ENCODE data around the gene GUCY1A1.
A peak's percentile ranks its signal among the peaks of the same experiment; 100 is the strongest.

The GUCY1A1 gene

GRCh38 chr4:155660436-155660835 is 6.2 kb upstream of the GUCY1A1 start:
- no peak for DNase-seq

DNA sequence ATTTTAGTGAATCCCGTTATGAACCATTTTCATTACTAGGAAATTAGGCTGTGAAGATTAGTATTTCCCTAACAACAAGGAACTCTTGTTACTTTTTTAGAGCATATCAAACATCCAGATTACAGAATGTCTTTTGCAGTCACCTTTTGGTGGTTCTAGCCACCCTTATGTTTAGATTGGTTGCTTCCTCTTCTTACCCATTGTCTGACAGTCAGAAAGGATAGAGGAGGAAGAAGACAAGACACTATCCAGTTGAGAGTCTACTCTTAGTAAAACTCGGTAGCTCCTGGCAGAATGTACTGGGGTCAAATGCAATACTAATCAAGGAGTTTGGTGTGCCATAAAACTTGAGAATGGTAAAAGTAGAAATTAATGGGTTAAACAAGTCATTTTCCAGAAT is 1.6 kb upstream of the GUCY1A1 start:
- no peak for DNase-seq

- peak; percentile 1 for DNase-seq
Measured at GRCh38 chr4:155667222-155667567, 547 bp downstream of the GUCY1A1 start.

GRCh38 chr4:155667568-155668511 is 1.2 kb downstream of the GUCY1A1 start:
- peak; percentile 0 for DNase-seq

- no peak for DNase-seq
Measured at GRCh38 chr4:155668707-155669220, 2.1 kb downstream of the GUCY1A1 start.

GRCh38 chr4:155672342-155672741 is 5.7 kb downstream of the GUCY1A1 start:
- no peak for DNase-seq

GRCh38 chr4:155673453-155673979 is 6.9 kb downstream of the GUCY1A1 start:
- no peak for DNase-seq

GRCh38 chr4:155674669-155675071 is 8.0 kb downstream of the GUCY1A1 start:
- no peak for DNase-seq

- DNase-seq, result no peak
Measured at GRCh38 chr4:155675709-155676429, 9.2 kb downstream of the GUCY1A1 start.

DNA sequence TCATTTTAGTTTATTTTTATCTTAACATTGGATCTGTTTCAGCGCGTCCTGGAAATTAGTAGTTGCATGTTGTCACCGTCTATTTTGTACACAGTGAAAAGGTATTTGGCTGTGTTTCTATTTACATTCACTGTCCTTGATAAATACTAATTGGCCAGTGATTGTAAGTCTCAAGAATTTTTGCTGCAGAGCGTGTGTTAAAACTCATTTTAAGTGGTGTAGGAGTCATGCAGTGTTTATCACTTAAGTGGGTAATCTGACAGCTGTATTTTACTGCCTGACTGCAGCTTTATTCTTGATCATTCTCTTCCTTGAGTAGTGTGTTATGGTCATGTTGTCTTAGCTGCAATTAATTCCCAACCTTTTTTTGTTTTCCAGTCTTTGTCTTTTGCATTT is 9.8 kb downstream of the GUCY1A1 start:
- DNase-seq, result no peak

GRCh38 chr4:155678011-155678410 is 11.4 kb downstream of the GUCY1A1 start:
- no peak for DNase-seq

- no peak for DNase-seq
Measured at GRCh38 chr4:155679343-155679742, 12.7 kb downstream of the GUCY1A1 start.

DNA sequence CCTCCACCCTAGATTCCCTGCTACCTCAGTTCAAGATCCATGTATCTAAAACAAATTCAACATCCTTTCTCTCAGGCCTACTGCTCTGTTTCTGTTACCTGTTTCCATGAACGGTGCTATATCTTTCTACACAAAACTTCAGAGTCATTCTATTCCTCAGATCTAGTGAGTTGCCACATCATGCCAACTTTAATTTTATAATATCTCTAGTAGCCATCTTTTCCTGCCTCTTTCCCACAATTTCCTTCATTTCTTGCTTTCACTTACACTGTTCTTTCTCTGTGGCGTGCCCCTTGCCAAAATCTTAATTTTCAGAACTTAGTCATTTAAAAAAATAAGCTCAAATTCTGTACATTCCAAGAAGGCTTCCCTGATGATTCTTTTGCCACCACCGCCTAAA is 15.2 kb downstream of the GUCY1A1 start:
- no peak for DNase-seq

GRCh38 chr4:155684423-155684822 is 17.8 kb downstream of the GUCY1A1 start:
- no peak for DNase-seq

DNA sequence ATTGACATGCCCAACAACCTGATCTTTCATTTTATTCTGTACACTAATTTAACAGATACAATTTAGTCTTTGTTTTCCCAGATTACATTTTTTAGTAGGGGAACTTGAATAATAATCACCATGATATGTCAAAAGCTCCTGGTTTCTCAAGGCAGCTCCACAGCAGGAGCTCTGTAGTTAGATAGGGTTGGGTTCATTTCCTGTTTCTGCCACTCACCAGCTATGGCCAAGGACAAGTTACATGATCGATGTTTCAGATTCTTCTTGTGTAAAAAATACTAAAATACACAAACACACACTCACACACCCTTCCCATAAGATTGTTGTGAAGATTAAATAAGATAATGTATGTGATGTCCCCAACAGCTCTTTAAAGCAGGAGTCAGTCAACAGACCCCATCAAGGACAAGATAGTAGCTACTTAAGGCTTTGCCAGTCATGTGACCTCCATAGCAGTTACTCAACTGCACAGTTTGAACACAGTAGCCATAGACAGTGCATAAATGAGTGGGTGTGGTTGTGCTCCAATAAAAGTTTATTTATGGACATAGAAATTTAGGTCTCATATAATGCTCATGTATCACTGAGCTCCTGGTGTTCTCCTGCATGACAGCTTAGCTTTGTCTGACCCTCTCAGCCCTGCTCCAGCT is 18.4 kb downstream of the GUCY1A1 start:
- no peak for DNase-seq

- DNase-seq, result no peak
Measured at GRCh38 chr4:155687380-155687982, 20.8 kb downstream of the GUCY1A1 start.

DNA sequence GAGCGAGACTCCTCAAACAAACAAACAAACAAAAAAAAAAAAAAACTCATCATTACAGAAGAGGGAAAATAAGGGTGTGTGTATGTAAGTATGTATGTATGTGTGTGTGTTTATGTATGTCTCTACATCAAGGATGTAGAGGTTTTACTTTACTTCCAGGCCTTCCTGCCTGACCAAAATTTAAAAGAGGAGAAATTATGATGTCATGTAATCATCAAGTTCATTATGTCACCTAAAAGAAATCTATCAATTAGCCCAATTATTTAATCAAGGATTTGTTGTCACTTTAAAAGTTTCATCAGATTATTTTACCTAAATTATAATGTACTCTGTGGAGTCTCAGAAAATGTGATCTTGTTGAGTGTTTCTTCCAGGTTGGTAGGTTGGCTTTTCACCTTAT is 21.6 kb downstream of the GUCY1A1 start:
- DNase-seq, result no peak

GRCh38 chr4:155688860-155689259 is 22.2 kb downstream of the GUCY1A1 start:
- DNase-seq, result no peak

DNA sequence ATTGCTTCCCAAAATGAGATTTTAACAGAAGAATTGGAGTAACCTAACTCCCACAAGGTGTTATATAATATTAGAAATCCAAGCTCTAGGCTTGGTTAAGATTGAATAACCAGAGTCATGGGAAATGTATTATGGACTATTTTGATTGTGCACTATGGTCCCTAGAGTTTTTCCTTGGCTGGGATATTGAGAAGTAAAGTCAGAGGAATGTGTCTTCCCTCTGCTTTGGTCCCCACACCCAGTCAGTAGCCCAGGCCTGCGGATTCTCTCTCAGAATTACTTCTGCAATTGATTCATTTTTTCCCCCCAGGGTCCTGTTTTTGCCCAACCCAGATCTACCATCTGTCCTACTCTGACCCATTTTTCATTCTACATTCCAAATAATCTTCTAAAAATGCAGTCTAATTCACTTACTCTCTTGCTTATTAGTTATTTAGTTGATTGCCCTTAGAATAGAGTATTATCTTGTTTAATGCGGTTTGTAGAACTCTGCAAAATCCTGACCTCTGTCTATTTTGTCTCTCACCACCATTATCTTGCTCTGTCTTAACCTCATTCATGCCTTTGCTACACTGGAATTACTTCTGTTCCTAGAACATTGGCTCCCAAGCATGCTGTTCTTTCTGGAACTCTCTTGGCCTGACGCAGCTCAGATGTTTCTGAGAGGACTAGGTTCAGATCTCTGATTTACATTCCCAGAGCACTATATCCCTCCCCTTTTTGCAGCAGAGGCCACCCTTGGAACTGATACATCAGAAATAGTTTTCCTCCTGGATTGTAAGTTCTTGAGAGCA is 23.6 kb downstream of the GUCY1A1 start:
- no peak for DNase-seq

DNA sequence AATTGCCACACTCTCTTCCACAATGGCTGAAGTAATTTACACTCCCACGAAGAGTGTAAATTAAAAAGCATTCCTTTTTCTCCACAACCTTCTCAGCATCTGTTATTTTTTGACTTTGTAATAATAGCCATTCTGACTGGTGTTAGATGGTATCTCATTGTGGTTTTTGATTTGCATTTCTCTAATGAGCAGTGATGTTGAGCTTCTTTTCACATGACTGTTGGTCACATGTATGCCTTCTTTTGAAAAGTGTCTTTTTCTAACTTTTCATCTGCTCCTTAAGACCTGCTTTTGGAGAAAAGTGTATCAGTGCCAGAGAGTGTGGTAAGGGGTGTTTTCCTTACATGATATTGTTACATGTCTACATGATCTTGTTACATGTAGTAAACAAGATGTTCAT is 25.7 kb downstream of the GUCY1A1 start:
- no peak for DNase-seq

DNA sequence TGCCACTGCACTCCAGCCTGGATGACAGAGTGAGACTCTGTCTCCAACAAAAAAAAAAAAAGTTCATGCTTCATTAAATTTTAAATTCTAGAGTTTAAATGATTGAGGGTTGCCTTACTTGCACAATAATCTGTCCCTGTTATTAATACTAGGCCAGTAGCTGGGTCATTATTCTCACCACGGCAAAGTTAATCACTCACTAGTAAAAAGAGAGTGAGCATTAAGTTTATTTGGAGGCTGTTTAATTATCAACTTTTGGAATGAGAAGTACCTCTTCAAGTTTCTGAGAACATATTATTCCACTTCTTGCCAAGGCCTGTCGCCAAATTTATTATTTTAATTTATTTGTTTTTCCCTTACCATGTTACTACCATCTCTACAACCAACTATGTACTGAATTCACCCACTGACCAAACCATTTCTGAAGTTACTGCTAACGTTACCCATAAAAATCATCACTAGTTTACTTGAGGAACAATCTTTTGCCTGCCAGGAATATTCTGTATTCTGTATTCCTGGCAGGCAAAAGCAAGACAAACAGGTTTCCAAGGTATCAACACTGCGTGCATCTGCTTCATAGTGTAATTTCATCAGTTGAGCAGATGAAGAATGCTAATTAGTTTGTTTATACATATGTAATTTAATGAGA is 26.5 kb downstream of the GUCY1A1 start:
- no peak for DNase-seq

Measured in stimulated activated CD4-positive, alpha-beta T cell treated with anti-CD3 and anti-CD28 coated beads, Interleukin-12 subunit alpha, Interleukin-12 subunit beta, amount 100 ng/mL, for 4 hours (primary cell).